Liver (tissue), 9 donors: ENCODE results near the gene NNMT. TPM values are rescaled to one million over a fixed set of nuclear protein-coding genes. Genes with fewer than 3 reads are reported as not detected.
A peak's percentile ranks its signal among the peaks of the same experiment; 100 is the strongest.

Experiments
- DNase-seq: peaks from one replicate; pipeline ENCODE4 v3.0.0-alpha.2; 2017; ENCODE audit warnings: low spot score
- H3K27ac ChIP-seq, 2 donors: one replicate each; pipeline ENCODE4 v1.7.0; 2013; ENCODE audit warnings: inconsistent platforms in 2 of 2, low read length in 2 of 2, control low read depth in 1 of 2, low read depth in 1 of 2, mild to moderate bottlenecking in 1 of 2
- H3K27me3 ChIP-seq, 4 donors: one replicate each; pipeline versions ENCODE4 v1.6.1 to v1.7.0; 2013; ENCODE audit warnings: low read length in 3 of 4, inconsistent platforms in 1 of 4, mild to moderate bottlenecking in 1 of 4, moderate library complexity in 1 of 4; ENCODE audit not compliant: control insufficient read depth in 4 of 4, insufficient read depth in 4 of 4
- H3K36me3 ChIP-seq, 4 donors: one replicate each; pipeline versions ENCODE4 v1.6.1 to v1.7.0; 2013; ENCODE audit warnings: low read length in 3 of 4, mild to moderate bottlenecking in 3 of 4, low read depth in 1 of 4, moderate library complexity in 1 of 4; ENCODE audit not compliant: control insufficient read depth in 4 of 4, insufficient read depth in 3 of 4
- H3K4me1 ChIP-seq, 4 donors: one replicate each; pipeline versions ENCODE4 v1.6.1 to v1.7.0; 2013; ENCODE audit warnings: low read length in 3 of 4, mild to moderate bottlenecking in 3 of 4, moderate library complexity in 1 of 4; ENCODE audit not compliant: control insufficient read depth in 4 of 4, insufficient read depth in 4 of 4
- H3K4me3 ChIP-seq, 3 donors: one replicate each; pipeline versions ENCODE4 v1.6.1 to v1.7.0; 2013; ENCODE audit warnings: low read length in 3 of 3, control low read depth in 1 of 3, low read depth in 1 of 3, mild to moderate bottlenecking in 1 of 3
- H3K9ac ChIP-seq, 2 donors: one replicate each; pipeline ENCODE4 v1.7.0; 2013; ENCODE audit warnings: low read length in 2 of 2, mild to moderate bottlenecking in 2 of 2, moderate library complexity in 2 of 2, control low read depth in 1 of 2, low read depth in 1 of 2
- H3K9me3 ChIP-seq, 4 donors: one replicate each; pipeline versions ENCODE4 v1.6.1 to v1.7.0; 2013; ENCODE audit warnings: low read length in 3 of 4; ENCODE audit not compliant: control insufficient read depth in 4 of 4
- EGR1 ChIP-seq, 2 donors: IDR thresholded peaks; 2 replicates each; pipeline ENCODE4 v1.6.1; 2016 to 2018; ENCODE audit warnings: antibody characterized with exemption in 2 of 2, low read depth in 2 of 2
- FOXA1 ChIP-seq: IDR thresholded peaks from 2 replicates; pipeline ENCODE4 v1.6.1; 2016; ENCODE audit warnings: antibody characterized with exemption
- FOXA2 ChIP-seq: IDR thresholded peaks from 2 replicates; pipeline ENCODE4 v1.6.1; 2016; ENCODE audit warnings: antibody characterized with exemption
- GABPA ChIP-seq, 2 donors: IDR thresholded peaks in 1 of 2; conservative IDR thresholded peaks in 1 of 2; 2 replicates each; pipeline ENCODE4 v1.6.1; 2016; ENCODE audit warnings: antibody characterized with exemption in 2 of 2, mild to moderate bottlenecking in 1 of 2, moderate library complexity in 1 of 2
- HNF4A ChIP-seq, 2 donors: conservative IDR thresholded peaks; 2 replicates each; pipeline ENCODE4 v1.6.1; 2016; ENCODE audit warnings: antibody characterized with exemption in 2 of 2, mild to moderate bottlenecking in 2 of 2
- HNF4G ChIP-seq: IDR thresholded peaks from 2 replicates; pipeline ENCODE4 v1.6.1; 2016; ENCODE audit warnings: antibody characterized with exemption
- JUND ChIP-seq, 2 donors: IDR thresholded peaks; 2 replicates each; pipeline ENCODE4 v1.6.1; 2016; ENCODE audit warnings: antibody characterized with exemption in 2 of 2
- NR2F2 ChIP-seq: IDR thresholded peaks from 2 replicates; pipeline ENCODE4 v1.6.1; 2016; ENCODE audit warnings: antibody characterized with exemption
- RAD21 ChIP-seq, 2 donors: IDR thresholded peaks; 2 replicates each; pipeline ENCODE4 v1.6.1; 2016; ENCODE audit warnings: antibody characterized with exemption in 2 of 2, mild to moderate bottlenecking in 2 of 2
- RXRA ChIP-seq, 2 donors: IDR thresholded peaks; 2 replicates each; pipeline ENCODE4 v1.6.1; 2017 to 2018; ENCODE audit warnings: antibody characterized with exemption in 2 of 2, mild to moderate bottlenecking in 1 of 2
- SP1 ChIP-seq: IDR thresholded peaks from 2 replicates; pipeline ENCODE4 v1.6.1; 2018; ENCODE audit warnings: antibody characterized with exemption, mild to moderate bottlenecking
- TAF1 ChIP-seq: conservative IDR thresholded peaks from 2 replicates; pipeline ENCODE4 v1.6.1; 2016; ENCODE audit warnings: antibody characterized with exemption, mild to moderate bottlenecking
- YY1 ChIP-seq: IDR thresholded peaks from 2 replicates; pipeline ENCODE4 v1.6.1; 2016; ENCODE audit warnings: antibody characterized with exemption, mild to moderate bottlenecking
- WGBS: extraction: QIAGEN DNeasy Blood & Tissue Kit; methylation state at CpG from one replicate; pipeline ENCODE4 v1.1.7; 2013; 5-methylcytosine and 5-hydroxymethylcytosine counted together
- polyA plus RNA-seq, 2 donors: library from polyadenylated mRNA; stranded (reverse) in 1 of 2; unstranded in 1 of 2; fragments of 200-250 nt in 1 of 2; fragments of >200 nt in 1 of 2; fragmentation: Nextera tagmentation in 1 of 2; extraction: Ambion mirVana in 1 of 2; gene quantifications; one replicate each; pipeline versions ENCODE4 v1.2.1 to v1.2.3, GENCODE V29; 2013 to 2015
- total RNA-seq, 2 donors: library from RNA; depleted of rRNA; stranded (reverse); fragments of >200 nt; gene quantifications; one replicate each; pipeline ENCODE4 v1.2.3, GENCODE V29; 2014
- TF ChIP-seq, protein P1 (sequence below): IDR thresholded peaks from 2 replicates; pipeline ENCODE4 v1.6.1; 2016; ENCODE audit warnings: antibody characterized with exemption, mild to moderate bottlenecking
- TF ChIP-seq, protein P2 (sequence below): IDR thresholded peaks from 2 replicates; pipeline ENCODE4 v1.6.1; 2016; ENCODE audit warnings: antibody characterized with exemption
- TF ChIP-seq, protein P3 (sequence below): fragments of 150-350 bp; IDR thresholded peaks from 2 replicates; pipeline ENCODE4 v1.5.1; 2017; ENCODE audit warnings: improper control_type of control experiment, low read depth, low read length; ENCODE audit not compliant: missing input control
- TF ChIP-seq, protein P4 (sequence below): IDR thresholded peaks from 2 replicates; pipeline ENCODE4 v1.6.1; 2016; ENCODE audit warnings: antibody characterized with exemption
- TF ChIP-seq, protein P5 (sequence below): IDR thresholded peaks from 2 replicates; pipeline ENCODE4 v1.6.1; 2016; ENCODE audit warnings: antibody characterized with exemption
- donor health status: healthy.
- donor health status: healthy.
- donor health status: healthy.
- donor health status: healthy.
- donor health status: healthy.

Gene NNMT
- total and polyA plus RNA-seq, 4 donors: 0.47 to 3,724 (median 2,877) TPM

DNA sequence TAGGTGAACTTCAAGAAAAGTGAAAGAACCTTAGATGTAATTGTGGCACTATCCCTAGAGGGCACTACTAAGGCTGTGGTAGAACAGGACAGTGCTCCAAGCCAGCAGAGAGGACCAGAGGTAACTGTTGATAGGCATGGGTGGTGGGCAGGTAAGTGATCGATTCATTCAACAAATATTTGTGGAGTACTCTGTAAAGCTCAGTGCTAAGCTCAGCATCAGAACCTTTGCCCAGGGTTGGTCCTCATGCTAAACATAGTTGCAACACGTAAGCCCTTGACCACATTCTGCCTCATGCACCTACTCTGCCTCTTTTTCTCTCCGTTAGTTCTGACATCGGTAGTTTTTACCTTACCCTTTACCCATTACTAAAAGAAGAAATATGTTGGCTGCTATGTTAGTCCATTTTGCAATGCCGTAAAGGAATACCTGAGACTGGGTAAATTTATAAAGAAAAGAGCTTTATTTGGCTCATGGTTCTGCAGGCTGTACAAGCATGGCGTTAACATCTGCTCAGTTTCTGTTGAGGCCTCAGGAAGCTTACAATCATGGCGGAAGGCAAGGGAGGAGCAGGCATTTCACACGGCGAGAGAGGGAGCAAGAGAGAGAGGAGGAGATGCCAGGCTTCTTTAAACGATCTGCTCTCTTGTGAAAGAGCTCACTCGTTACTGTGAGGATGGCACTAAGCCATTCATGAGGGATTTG, 18.4 kb upstream of the NNMT start:
- no peaks in the 10 kb centered on the region for H3K36me3 ChIP-seq
- no peak overlapping the region for H3K4me3 ChIP-seq
- no peak overlapping the region for H3K9ac ChIP-seq
- H3K27me3 ChIP-seq: no peaks in the 10 kb centered on the region
- WGBS: 41% methylated on average over 11 of the region's 11 CpGs
- H3K27ac ChIP-seq: peak overlapping the region; percentile 56 to 72
- DNase-seq: no peak
- TF ChIP-seq, protein P1, sequence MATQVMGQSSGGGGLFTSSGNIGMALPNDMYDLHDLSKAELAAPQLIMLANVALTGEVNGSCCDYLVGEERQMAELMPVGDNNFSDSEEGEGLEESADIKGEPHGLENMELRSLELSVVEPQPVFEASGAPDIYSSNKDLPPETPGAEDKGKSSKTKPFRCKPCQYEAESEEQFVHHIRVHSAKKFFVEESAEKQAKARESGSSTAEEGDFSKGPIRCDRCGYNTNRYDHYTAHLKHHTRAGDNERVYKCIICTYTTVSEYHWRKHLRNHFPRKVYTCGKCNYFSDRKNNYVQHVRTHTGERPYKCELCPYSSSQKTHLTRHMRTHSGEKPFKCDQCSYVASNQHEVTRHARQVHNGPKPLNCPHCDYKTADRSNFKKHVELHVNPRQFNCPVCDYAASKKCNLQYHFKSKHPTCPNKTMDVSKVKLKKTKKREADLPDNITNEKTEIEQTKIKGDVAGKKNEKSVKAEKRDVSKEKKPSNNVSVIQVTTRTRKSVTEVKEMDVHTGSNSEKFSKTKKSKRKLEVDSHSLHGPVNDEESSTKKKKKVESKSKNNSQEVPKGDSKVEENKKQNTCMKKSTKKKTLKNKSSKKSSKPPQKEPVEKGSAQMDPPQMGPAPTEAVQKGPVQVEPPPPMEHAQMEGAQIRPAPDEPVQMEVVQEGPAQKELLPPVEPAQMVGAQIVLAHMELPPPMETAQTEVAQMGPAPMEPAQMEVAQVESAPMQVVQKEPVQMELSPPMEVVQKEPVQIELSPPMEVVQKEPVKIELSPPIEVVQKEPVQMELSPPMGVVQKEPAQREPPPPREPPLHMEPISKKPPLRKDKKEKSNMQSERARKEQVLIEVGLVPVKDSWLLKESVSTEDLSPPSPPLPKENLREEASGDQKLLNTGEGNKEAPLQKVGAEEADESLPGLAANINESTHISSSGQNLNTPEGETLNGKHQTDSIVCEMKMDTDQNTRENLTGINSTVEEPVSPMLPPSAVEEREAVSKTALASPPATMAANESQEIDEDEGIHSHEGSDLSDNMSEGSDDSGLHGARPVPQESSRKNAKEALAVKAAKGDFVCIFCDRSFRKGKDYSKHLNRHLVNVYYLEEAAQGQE: no peak
- TF ChIP-seq HNF4G: peak; percentile 66
- no peak for TF ChIP-seq EGR1 (IDR thresholded peaks at IDR 0.05; ENCODE audit: low read depth in 2 of 2)
- peak in 1 of 2 donors; percentile 81 for TF ChIP-seq JUND (IDR thresholded peaks at IDR 0.05)
- TF ChIP-seq, protein P2, sequence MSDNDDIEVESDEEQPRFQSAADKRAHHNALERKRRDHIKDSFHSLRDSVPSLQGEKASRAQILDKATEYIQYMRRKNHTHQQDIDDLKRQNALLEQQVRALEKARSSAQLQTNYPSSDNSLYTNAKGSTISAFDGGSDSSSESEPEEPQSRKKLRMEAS: peak; percentile 81
- peak; percentile 66 for TF ChIP-seq SP1
- peak in 1 of 2 donors; percentile 21 for TF ChIP-seq GABPA (IDR thresholded peaks at IDR 0.05 in 1 of 2, conservative IDR thresholded peaks at IDR 0.05 in 1 of 2)
- TF ChIP-seq RXRA (IDR thresholded peaks at IDR 0.05): peak; percentile 84 to 92
- TF ChIP-seq TAF1: no peak
- TF ChIP-seq RAD21 (IDR thresholded peaks at IDR 0.05): peak; percentile 67 to 73
- TF ChIP-seq YY1: peak; percentile 59
- TF ChIP-seq, protein P3, sequence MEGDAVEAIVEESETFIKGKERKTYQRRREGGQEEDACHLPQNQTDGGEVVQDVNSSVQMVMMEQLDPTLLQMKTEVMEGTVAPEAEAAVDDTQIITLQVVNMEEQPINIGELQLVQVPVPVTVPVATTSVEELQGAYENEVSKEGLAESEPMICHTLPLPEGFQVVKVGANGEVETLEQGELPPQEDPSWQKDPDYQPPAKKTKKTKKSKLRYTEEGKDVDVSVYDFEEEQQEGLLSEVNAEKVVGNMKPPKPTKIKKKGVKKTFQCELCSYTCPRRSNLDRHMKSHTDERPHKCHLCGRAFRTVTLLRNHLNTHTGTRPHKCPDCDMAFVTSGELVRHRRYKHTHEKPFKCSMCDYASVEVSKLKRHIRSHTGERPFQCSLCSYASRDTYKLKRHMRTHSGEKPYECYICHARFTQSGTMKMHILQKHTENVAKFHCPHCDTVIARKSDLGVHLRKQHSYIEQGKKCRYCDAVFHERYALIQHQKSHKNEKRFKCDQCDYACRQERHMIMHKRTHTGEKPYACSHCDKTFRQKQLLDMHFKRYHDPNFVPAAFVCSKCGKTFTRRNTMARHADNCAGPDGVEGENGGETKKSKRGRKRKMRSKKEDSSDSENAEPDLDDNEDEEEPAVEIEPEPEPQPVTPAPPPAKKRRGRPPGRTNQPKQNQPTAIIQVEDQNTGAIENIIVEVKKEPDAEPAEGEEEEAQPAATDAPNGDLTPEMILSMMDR: peak; percentile 30
- TF ChIP-seq HNF4A (conservative IDR thresholded peaks at IDR 0.05): peak; percentile 84 to 91
- TF ChIP-seq FOXA2: peak; percentile 67
- TF ChIP-seq, protein P4, sequence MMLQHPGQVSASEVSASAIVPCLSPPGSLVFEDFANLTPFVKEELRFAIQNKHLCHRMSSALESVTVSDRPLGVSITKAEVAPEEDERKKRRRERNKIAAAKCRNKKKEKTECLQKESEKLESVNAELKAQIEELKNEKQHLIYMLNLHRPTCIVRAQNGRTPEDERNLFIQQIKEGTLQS: no peak
- peak; percentile 79 for TF ChIP-seq FOXA1
- no peak for TF ChIP-seq NR2F2
- TF ChIP-seq, protein P5, sequence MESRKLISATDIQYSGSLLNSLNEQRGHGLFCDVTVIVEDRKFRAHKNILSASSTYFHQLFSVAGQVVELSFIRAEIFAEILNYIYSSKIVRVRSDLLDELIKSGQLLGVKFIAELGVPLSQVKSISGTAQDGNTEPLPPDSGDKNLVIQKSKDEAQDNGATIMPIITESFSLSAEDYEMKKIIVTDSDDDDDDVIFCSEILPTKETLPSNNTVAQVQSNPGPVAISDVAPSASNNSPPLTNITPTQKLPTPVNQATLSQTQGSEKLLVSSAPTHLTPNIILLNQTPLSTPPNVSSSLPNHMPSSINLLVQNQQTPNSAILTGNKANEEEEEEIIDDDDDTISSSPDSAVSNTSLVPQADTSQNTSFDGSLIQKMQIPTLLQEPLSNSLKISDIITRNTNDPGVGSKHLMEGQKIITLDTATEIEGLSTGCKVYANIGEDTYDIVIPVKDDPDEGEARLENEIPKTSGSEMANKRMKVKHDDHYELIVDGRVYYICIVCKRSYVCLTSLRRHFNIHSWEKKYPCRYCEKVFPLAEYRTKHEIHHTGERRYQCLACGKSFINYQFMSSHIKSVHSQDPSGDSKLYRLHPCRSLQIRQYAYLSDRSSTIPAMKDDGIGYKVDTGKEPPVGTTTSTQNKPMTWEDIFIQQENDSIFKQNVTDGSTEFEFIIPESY: peak; percentile 57
- no peaks in the 10 kb centered on the region for H3K9me3 ChIP-seq
- H3K4me1 ChIP-seq: peaks cover 9 to 62% (median 35%) of the 10 kb centered on the region in 4 donors
